ENCODE measurements around the gene SLIT3.

SLIT3 gene

GRCh38 chr5:168844016-168844921 lies 456.7 kb downstream of the SLIT3 start:
- no peak for DNase-seq

DNA sequence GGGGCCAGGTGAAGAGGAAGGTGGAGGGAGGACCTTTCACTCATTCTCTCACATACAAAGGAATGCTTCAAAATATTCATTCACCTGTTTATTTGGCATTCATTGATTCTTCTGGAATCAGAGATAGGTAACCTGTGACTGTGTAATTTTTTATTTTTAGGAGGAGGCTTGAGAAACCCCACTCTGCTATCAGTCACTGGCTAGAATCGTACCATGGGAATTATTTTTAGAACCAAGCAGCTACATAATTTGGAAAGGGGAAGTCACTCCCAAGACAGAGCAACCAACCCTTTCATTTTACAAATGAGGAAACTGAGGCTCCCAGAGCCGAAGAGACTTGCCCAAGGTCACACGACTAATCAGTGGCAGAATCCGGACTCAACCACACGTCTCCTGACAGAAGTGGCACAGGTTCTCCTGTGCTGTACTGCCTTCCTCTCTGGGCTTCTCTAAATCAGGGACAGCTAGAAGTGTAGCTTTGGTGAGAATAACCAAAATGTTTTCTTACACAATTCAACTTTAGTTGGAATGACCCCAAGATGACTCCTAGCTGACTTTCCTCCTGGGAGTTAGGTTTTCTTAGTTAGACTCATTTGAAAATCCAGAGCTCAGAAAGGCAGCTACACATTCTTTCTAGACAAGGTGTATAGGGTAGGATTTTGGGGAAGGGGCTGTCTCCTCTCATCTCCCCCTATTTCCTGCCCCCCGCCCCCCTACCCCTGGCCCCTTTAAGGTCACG lies 457.5 kb downstream of the SLIT3 start:
- DNase-seq = no peak

DNA sequence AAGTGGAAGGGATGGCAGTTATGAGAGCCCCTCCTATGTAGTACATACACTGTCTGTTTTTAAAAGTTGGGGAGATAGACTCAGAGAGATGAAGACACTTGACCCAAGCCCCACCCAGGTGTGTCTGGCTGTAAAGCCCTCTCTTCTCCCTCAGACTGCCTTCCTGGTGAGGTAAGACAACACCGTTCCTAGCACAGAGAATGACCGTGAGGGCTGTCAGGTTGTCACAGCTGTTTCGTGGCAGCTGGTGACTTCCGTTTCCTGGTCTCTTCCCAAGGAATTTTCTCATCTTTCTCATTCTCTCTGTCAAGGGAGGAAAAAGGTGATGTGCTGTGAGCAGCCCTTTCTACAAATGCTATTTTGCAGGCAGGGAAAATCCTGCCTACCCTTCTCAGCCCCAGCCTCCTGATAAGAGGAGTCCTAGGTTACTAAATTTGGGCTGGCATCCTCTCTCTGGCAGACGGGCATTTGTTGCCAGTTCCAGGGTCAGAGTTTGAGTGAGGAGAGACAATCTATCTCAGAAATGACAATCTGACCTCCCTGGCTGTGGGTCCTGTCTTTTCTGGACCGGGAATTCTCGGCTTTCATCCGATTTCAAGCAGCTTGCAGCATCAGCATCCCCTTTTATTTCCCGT lies 458.3 kb downstream of the SLIT3 start:
- DNase-seq = no peak

- no peak for DNase-seq
These were observed 463.1 kb downstream of the SLIT3 start for GRCh38 chr5:168837852-168838251.

DNA sequence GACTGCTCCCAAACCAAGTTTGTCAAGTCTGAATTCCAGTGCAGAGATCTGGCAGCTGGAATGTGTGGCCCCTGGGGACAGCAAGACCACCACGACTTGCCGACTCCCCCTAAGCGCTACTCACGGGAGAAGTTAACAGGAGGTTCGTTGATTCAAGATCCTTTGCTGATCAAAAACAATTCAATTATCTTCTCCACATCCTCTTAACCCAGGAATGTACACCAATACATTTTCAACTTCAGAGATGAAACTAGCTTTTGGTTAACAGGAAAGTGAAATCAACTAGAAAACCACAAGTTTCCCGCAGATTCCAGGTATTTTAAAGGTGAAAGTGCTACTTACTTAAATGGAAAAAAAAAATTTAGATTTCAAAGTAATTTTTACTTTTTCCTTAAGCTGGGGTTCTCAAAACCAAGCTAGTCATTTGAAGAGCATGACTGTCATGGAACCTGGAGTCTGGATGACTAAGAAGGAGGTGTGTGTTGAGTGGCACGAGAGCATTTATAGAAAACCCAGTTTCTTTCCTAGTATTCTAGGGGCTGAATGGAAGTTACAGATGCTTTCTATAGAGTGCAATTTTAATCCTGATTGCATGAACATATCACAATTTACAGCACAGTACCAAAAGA lies 464.2 kb downstream of the SLIT3 start:
- DNase-seq = no peak

DNA sequence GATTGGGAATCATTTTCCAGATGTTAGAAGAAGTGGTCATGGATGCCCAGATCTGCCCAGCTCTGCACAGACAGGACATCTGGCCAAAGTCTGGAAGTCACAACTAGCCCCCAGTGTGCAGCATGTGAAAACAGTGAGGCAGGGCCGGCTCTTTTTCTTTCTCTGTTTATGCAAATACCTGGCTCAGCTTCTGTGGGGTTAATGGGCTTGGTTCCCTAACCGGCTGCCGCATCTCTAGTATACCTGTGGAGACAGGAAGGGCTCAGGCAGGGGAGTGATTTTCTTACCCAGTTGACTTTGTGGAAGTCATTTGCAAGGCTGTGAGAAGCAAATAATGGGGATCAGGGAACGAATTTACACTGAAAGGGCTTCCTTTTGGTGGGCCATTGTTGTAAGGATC lies 467.0 kb downstream of the SLIT3 start:
- no peak for DNase-seq

DNA sequence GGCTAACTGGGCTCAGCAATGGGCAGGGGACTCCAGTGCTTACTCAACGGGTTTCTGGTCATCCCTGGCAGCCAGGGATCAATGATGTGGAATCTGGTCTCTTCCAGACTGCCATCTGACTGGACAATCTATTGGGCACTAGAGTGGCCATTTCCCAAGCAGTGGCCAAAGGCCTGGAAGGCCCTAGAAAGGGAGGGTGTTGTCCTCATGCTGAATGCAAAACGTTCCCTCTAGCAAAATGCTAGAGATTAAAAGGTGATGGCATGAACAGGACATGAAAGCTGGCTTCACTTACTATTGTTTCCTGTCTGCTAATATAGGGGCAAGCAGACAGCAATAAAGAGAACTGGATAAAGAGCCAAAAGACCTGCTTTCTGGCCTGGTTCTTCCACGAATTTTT lies 467.6 kb downstream of the SLIT3 start:
- no peak for DNase-seq

DNA sequence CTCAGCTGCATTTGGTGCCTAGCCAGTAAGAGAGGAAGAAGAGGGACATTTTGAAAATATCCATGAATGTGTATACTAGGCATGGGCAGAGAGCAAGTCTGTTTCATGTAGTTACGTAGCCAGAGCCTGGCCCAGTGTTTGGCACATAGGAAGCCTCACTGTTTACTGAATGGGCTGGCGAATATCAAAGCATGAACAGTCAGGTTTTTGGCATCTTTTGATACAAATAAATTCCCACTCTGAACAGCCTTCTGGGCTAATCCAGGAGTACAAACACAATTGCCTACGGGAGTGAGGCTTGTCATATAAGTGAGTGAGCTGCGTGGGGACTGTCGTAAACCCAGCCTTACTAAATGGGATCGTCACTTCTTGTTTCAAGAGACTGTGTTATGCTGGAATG lies 468.6 kb downstream of the SLIT3 start:
- no peak for DNase-seq

DNA sequence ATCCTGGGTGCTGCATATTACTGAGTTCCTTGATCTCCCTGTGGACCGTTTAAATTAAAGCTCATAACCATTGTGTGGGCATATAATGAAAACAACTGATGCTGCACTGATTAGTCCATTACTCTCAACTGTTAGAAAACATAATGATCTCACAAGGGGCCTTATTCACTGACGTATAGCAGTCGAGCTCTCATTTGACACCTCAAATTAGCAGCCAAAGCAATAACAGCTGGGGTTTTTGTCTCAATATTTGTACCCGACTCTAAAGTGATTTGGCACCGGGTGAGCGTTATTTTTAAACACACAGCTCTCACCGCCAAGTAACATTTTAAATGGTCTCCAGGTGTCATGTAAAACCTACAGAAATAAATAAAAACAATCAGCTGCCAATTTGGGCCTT lies 469.6 kb downstream of the SLIT3 start:
- no peak for DNase-seq

GRCh38 chr5:168830833-168831232 lies 470.1 kb downstream of the SLIT3 start:
- DNase-seq = no peak

- no peak for DNase-seq
These were observed 471.0 kb downstream of the SLIT3 start for GRCh38 chr5:168829922-168830417.

DNA sequence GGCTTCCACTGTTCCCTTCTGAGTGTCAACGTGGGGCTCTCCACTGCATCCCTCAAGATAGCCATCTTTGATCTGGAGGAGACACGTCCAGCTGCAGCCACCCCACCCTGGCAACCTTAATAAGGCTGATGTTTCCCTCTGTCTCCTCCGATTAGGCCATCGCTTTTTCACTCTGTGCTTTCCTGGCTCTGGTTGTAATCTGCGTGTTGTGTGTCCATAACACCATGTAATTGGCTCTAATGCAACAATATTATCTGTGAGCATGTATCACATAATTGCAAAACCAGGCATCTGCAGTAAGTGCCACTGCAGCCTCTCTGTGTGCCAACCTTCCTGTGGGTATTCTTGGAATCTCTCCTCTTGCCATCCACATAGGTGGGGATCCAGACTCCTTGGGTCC lies 471.9 kb downstream of the SLIT3 start:
- no peak for DNase-seq

DNA sequence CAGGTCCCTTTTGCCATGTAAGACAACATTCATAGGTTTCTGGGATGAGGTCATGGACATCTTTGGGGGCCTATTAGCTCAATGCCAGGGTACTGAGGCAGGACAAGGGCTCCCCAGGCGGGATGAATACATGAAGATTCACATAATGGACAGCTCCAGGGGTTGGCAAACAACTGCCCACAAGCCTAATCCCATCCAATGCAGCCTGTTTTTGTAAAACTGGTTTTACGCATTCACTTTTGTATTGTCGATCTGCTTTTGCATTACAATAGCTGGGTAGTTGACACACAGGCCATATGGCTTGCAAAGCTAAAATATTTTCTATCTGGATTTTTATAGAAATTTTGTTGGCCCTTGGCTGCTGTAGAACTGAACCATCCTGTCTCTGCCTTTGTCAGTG lies 473.3 kb downstream of the SLIT3 start:
- DNase-seq = no peak

DNA sequence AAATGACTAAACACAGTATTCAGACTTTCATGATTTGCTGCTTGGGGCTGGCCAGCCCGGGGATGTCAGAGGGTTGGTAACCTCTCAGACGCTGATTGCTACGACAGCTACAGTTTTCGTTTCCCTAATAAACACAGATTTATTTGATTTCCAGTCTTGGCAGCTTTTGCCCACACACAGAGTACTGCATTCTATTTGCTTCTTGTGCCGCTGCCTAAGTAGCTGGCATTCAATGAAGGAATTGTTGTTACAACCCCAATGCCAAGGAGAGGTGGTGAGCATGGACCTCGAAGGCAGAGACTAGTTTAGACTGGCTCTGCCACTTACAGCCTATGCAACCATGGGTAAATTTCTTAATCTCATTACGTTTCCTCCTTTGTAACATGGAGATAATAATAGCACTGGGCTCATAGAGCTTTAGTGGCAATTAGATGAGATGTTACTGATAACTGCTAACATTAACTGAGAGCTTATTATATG lies 474.7 kb downstream of the SLIT3 start:
- DNase-seq = no peak

GRCh38 chr5:168822745-168823281 lies 478.1 kb downstream of the SLIT3 start:
- DNase-seq = no peak

- DNase-seq = no peak
These were observed 478.6 kb downstream of the SLIT3 start for GRCh38 chr5:168822248-168822744.

GRCh38 chr5:168820874-168821273 lies 480.1 kb downstream of the SLIT3 start:
- DNase-seq = no peak

DNA sequence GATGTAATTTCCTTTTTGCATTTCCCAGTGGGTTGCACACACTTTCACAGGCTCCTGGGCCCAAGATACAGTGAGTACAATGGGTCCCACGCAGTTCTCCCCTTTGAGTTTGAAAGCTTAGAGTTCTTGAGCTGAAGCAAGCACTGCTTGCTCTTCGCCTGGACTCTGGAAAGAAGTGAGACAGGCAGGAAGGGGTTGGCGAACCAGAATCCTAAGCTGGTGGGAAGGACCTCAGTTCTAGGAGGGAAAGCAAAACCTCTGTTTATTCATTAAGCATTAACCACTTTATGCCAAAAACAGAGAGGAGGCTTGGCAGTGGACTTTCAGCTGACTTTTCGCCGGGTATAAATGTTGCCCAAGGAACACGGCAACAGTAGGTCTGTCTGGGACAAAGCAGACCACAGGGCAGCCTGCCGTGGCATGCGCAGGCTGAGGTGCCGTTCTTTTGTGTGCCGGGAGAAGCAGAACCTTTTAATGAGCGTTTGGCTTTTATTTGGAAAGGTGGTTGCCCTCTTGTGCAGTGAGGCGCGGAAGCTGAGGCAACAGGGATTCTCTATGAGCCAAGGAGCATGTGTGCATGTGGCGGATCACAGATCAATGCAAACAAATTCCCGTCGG lies 481.8 kb downstream of the SLIT3 start:
- DNase-seq = no peak

DNA sequence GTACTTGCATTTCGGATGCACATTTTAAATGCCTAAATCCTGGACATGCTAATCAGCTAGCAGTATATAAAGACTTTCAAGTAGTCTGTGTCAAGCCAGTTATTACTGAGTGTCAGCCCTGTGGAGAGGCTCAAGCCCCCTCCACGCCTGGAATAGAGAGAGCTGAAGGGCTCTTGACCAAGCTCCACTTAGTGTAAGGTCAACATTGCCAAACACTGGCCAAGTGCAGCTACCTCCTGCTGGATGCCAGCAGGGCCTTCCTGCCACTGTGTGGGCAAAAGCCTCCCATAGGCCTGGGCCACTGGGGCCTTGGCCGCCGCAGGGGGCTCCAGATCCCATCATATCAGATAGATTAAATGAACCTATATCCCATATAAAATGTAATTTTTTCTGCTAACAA lies 482.4 kb downstream of the SLIT3 start:
- no peak for DNase-seq

- no peak for DNase-seq
These were observed 483.3 kb downstream of the SLIT3 start for GRCh38 chr5:168817591-168817990.

DNA sequence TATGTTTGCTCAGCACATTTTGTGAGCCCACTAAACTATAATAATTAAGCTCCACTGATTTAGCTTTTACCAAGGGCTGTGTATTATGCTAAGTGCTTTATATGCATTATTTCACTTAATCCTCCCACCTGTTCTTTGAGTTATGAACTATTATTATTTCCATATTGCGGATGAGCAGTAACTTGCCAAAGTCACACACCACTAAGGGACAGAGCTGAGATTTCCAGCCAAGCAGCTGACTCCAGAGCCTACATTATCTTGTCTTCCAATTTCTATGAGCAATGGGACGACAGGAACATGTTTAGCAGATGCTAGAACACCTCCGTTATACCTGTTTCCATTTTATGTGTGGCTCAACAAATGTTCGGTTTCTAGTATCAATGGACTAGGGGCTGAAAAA lies 484.3 kb downstream of the SLIT3 start:
- no peak for DNase-seq
